Left hindlimb (tissue), 1 donor: Measurements from ENCODE around the gene KIZ.
"Not testable (repeated sequence)": the region's sequence is repeated elsewhere in the genome, so short reads cannot be mapped to it uniquely, and the experiment has no call there.

Experiments
- DNase-seq: peaks from one replicate; pipeline ENCODE4 v3.0.0-alpha.2; 2018

Gene KIZ

DNA sequence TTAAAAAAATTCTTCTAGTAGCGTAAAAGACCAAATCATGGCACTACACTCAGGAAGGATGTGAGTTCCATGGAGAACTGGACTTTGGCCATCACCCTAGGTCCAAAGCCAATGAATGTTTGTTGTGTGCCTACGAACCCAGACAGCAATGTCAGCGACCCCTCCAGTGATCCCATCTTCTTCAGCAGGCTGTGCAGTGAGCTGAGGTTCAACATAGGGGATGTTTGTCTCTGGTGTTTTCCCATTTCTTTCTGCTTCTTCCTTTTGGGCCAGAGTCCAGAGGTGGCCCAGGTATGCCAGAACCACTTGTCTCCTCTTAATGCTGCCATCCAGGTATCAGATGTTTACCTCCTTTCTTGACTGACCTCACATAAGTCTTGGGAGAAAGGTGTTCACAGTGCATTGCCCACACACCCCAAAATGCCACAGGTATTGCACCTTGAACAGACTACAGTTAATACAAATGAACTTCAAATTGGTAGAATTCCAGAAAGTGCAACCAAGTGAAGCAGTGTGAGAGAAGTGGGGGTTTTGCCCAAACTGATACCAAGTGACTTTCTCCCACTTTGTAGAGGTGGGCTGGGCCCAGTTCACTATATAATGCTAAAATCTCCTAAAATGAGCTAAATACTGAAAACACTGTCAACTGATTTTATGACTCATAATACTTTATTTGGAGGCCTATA lies 14.1 kb downstream of the KIZ start:
- DNase-seq = no peak

DNA sequence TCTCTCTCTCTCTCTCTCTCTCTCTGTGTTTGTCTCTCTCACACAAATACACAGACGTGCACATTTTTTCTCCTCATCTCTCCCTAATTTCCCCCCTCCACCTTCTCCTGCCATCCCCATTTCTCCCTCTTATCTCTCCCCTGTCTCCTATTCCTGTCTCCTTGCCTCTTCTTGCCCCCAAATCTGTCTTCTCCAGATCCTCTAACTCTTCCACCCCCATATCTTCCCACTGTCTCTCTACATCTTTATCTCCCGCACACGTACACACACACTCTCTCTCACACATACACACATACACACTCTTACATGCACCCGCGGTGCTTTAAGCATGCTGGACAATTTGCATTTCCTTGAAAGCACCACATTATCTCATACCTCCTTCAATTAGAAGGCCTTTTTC lies 15.9 kb downstream of the KIZ start:
- DNase-seq = no peak

DNA sequence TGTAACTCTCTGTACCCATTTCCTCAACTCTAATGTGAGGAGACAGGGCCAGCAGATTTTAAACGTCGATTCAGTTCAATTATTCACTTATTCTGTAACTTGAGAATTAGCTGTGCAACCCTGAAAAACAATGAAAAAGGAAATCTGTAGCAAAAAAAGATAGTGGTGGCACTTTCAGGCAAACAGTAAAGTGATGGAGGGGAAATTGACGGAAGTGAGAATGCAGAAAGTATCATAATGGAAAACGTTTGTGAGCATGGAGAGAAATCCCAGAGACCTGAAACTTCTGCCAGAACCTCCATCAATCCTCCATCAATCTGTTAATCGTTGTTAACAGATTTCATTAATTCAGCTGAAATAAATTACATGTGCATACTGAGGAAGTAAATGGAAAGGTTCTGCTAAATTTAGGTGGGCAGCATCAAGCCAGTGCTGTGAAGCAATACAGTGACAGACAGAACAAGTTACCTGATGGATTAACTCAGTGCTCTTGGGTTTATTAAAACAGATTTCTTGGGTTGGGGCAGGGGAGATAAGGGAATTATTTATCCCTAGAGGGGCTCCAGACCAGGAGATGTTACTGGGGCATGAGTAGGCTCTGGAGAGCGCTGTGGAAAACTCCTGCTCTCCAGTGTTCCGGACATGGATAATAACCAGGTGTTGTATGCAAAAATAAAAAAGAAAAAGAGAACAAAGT lies 17.5 kb downstream of the KIZ start:
- DNase-seq = no peak

- DNase-seq = no peak
These were observed 19.5 kb downstream of the KIZ start for GRCh38 chr20:21145424-21145823.

GRCh38 chr20:21146215-21146614 lies 20.3 kb downstream of the KIZ start:
- DNase-seq = no peak

- DNase-seq = no peak
These were observed 21.7 kb downstream of the KIZ start for GRCh38 chr20:21147593-21147992.

DNA sequence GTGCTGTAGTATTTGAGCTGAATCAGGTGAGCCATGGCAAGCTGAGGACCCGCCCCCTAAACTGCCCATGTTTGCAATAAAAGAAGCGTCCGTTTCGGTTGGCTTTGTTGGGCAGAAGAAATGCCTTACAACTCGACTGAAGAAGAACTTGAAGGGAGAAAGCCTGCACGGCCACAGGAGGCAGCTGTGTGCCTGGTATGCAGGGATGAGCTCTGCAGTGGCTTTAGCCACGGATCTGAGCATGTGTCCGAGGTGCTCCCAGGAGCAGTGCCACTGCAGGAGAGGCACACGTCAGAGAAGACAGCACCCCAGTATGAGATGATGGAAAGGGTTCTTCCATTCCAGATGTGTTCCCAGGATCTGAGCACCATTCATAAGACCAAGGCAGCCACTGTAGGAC lies 23.5 kb downstream of the KIZ start:
- DNase-seq = no peak

GRCh38 chr20:21151791-21152190 lies 25.9 kb downstream of the KIZ start:
- no peak for DNase-seq

DNA sequence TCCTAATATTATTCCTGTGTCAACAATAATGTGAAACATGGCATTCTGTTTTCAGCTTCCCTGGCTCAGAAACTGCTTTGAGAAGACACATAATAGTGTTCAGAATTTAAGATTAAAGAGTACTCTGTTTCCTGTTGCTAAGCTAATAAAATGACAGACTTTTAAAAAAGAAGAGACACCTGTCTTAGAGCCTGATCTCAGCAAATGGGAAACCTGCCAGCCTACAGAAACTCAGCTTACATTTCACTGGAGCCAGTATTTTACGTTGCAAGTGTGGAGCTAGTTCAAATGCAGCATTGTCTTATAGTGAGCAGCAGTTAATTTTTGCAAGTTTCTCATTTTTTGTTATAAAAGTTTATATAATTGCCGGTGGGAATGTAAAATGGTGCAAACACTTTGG lies 28.8 kb downstream of the KIZ start:
- DNase-seq = no peak

DNA sequence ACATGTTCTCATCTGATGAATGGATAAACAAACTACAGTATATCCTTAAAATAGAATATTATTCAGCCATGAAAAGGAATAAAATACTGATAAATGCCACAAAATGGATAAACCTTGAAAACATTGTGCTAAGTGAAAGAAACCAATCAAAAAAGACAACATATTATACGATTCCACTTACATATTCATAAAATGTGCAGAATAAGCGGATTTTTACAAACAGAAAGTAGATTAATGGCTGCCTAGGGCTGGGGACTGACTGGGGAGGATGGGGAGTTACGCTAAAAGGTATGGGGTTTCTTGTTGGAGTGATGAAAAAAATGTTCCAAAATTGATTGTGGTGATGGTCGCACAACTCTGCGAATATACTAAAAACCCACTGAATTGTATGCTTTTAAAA lies 29.4 kb downstream of the KIZ start:
- no peak for DNase-seq

GRCh38 chr20:21156266-21156665 lies 30.4 kb downstream of the KIZ start:
- no peak for DNase-seq

- DNase-seq = no peak
These were observed 31.1 kb downstream of the KIZ start for GRCh38 chr20:21157006-21157405.

DNA sequence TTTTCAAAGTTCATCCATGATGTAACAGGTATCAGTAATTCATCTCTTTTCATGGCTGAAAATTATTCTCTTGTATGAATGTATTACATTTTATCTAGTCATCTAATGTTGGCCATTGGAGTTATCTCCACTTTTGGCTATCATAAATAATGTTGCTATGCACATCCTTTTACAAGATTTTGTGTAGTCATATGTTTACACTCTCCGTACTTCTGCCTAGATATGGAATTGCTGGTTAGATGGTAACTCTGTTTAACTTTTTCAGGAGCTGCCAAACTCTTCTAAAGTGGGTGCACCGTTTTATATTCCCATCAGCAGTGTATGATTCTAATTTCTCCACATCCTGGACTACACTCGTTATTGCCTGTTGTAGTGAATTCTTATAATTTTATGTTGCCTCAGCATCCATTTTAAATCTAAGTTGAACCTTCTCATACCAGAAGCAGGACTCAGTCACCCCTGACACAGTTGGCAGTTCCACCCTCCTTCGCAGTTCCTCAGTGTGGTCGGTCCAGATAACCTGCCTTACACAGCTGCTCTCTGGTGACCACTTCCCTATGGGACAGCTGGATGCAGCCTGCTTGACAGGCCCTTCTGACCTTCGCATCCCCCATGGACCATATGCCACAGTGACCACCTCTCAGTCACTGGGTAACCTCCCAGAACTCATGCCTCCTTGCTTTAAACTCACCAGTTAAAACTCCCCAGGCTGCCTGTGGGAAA lies 33.9 kb downstream of the KIZ start:
- DNase-seq = no peak

DNA sequence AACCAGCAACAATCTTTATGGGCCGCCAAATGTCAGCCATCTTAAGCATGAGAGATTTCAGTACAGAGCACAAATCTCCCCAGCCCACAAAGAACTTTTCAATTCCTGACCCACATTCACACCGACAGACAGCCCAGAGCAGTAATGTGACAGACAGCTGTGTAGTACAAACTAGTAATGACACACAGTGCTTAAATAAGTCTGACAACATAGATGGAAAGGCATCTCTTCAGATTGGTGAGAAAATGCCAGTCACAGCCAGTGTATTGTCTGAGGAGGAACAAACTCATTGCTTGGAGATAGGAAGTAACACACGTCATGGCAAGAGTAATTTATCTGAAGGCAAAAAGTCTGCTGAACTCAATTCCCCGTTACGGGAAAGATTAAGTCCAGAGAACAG lies 36.0 kb downstream of the KIZ start:
- no peak for DNase-seq

DNA sequence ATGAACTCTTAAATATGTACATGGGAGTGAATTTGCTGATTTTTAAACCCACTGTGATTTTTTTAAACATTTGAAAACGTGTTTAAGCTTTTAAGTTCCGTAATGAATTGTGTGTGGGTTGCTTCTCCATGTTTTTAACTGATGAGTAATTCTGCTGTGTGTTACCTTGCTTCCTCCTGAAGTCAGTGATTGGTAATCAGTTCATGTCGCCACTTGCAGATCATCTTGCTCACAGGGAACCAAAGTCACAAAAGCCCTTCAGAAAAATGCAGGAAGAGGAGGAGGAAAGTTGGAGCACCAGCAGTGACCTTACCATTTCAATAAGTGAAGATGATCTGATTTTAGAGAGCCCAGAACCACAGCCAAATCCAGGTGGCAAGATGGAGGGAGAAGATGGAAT lies 36.7 kb downstream of the KIZ start:
- DNase-seq = no peak

GRCh38 chr20:21166801-21167200 lies 40.9 kb downstream of the KIZ start:
- no peak for DNase-seq

GRCh38 chr20:21167261-21167660 lies 41.4 kb downstream of the KIZ start:
- DNase-seq = no peak

DNA sequence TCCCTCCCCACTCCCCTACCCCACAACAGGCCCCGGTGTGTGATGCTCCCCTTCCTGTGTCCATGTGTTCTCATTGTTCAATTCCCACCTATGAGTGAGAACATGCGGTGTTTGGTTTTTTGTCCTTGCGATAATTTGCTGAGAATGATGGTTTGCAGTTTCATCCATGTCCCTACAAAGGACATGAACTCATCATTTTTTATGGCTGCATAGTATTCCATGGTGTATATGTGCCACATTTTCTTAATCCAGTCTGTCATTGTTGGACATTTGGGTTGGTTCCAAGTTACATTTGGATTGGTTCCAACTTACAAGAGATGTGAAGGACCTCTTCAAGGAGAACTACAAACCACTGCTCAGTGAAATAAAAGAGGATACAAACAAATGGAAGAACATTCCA lies 42.2 kb downstream of the KIZ start:
- DNase-seq = not testable (repeated sequence)

- no peak for DNase-seq
These were observed 46.7 kb downstream of the KIZ start for GRCh38 chr20:21172626-21173025.

GRCh38 chr20:21173485-21173884 lies 47.6 kb downstream of the KIZ start:
- no peak for DNase-seq

GRCh38 chr20:21174516-21175239 lies 48.8 kb downstream of the KIZ start:
- no peak for DNase-seq

DNA sequence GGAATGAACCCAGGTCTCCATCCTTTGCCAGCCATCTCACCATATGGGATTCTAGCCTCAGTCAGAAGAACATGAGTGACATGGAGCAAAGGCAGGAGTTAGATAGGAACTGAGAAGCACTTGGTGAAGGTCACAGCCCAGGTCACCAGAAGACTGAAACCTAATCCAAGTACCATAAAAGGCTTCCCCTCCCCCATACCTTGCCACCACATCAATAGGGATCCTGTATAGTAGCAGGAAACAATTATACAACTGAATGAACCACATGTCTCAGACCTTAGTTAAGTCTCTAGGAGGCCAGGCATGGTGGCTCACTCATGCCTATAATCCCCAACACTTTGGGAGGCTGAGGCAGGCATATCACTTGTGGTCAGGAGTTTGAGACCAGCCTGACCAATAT lies 49.6 kb downstream of the KIZ start:
- DNase-seq = no peak

- DNase-seq = no peak
These were observed 51.9 kb downstream of the KIZ start for GRCh38 chr20:21177767-21178166.

DNA sequence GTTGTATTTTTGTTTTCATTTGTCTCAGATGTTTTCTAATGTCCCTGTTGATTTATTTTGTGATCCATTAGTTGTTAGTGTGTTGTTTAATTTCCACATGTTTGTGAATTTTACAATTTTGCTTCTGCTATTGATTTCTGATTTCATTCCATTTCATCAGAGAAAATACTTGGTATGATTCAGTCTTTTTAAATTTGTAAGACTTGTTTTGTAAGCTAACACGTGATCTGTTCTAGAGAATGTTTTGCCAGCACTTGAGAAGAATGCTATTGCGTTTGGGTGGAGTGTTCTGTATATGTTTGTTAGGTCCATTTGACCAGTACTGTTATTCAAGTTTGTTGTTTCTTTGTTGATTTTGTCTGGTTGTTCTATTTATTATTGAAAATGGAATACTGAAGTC lies 53.9 kb downstream of the KIZ start:
- no peak for DNase-seq
